ENCODE measurements around the gene RET. TPM values are rescaled to one million over a fixed set of nuclear protein-coding genes. Genes with fewer than 3 reads are reported as not detected.

RET gene
- total and polyA plus RNA-seq, 2 experiments from 2014 or later = 0.50 TPM; not detected in 1

GRCh38 chr10:43070121-43071085 is 6.5 kb upstream of the RET start:
- Histone ChIP-seq H3K27ac (no peak overlapping the region), H3K79me2 (no peaks in the 10 kb centered on the region), H2AFZ (no peak overlapping the region), H3K27me3 (peaks cover 16% of the 10 kb centered on the region), H3K4me3 (no peak overlapping the region), H3K4me2 (no peak overlapping the region), H3K36me3 (replicated peaks; ENCODE audit: insufficient read depth, low read depth) (no peaks in the 10 kb centered on the region), H3K9me3 (ENCODE audit: low read depth) (no peaks in the 10 kb centered on the region), H3K4me1 (ENCODE audit: insufficient read depth) (no peaks in the 10 kb centered on the region), H3K9me2 (replicated peaks; ENCODE audit: insufficient read depth) (no peaks in the 10 kb centered on the region), H4K20me1 (ENCODE audit: insufficient read depth, poor library complexity, severe bottlenecking) (no peaks in the 10 kb centered on the region)
- WGBS (ENCODE audit: low lambda C conversion rate, missing lambda C conversion rate) = 89% methylated on average over 17 of the region's 17 CpGs
- TF ChIP-seq EZH2phosphoT487 (IDR thresholded peaks at IDR 0.05; ENCODE audit: low read depth, severe bottlenecking, unreplicated experiment) = no peak
- TF ChIP-seq CTCF (IDR thresholded peaks at IDR 0.05; ENCODE audit: poor library complexity) = no peak
- no peak for TF ChIP-seq EZH2 (IDR thresholded peaks at IDR 0.05; ENCODE audit: borderline replicate concordance)
- no peak for DNase-seq (ENCODE audit: low spot score)

GRCh38 chr10:43071865-43072650 is 4.8 kb upstream of the RET start:
- H3K4me3 ChIP-seq = no peak overlapping the region
- H3K27me3 ChIP-seq = peaks cover 27% of the 10 kb centered on the region
- no peaks in the 10 kb centered on the region for H3K79me2 ChIP-seq
- no peaks in the 10 kb centered on the region for H3K4me1 ChIP-seq (ENCODE audit: insufficient read depth)
- H3K9me3 ChIP-seq (ENCODE audit: low read depth) = no peaks in the 10 kb centered on the region
- H3K27ac ChIP-seq = no peak overlapping the region
- no peak overlapping the region for H3K4me2 ChIP-seq
- H2AFZ ChIP-seq = no peak overlapping the region
- H4K20me1 ChIP-seq (ENCODE audit: insufficient read depth, poor library complexity, severe bottlenecking) = no peaks in the 10 kb centered on the region
- H3K9me2 ChIP-seq (replicated peaks; ENCODE audit: insufficient read depth) = no peaks in the 10 kb centered on the region
- DNase-seq (ENCODE audit: low spot score) = no peak
- WGBS (ENCODE audit: low lambda C conversion rate, missing lambda C conversion rate) = 85% methylated on average over 18 of the region's 19 CpGs
- TF ChIP-seq EZH2phosphoT487 (IDR thresholded peaks at IDR 0.05; ENCODE audit: low read depth, severe bottlenecking, unreplicated experiment) (no peak), CTCF (IDR thresholded peaks at IDR 0.05; ENCODE audit: poor library complexity) (no peak), EZH2 (IDR thresholded peaks at IDR 0.05; ENCODE audit: borderline replicate concordance) (no peak)
- no peaks in the 10 kb centered on the region for H3K36me3 ChIP-seq (replicated peaks; ENCODE audit: insufficient read depth, low read depth)

GRCh38 chr10:43073191-43073590 is 3.7 kb upstream of the RET start:
- DNase-seq (ENCODE audit: low spot score) = no peak
- peaks cover 34% of the 10 kb centered on the region for H3K27me3 ChIP-seq
- TF ChIP-seq EZH2phosphoT487 (IDR thresholded peaks at IDR 0.05; ENCODE audit: low read depth, severe bottlenecking, unreplicated experiment) = no peak
- no peak for TF ChIP-seq EZH2 (IDR thresholded peaks at IDR 0.05; ENCODE audit: borderline replicate concordance)
- no peak for TF ChIP-seq CTCF (IDR thresholded peaks at IDR 0.05; ENCODE audit: poor library complexity)
- H3K79me2 ChIP-seq = no peaks in the 10 kb centered on the region
- H3K27ac ChIP-seq = no peak overlapping the region
- 95% methylated on average over 3 of the region's 3 CpGs for WGBS (ENCODE audit: low lambda C conversion rate, missing lambda C conversion rate)
- H3K4me2 ChIP-seq = no peak overlapping the region
- H3K4me1 ChIP-seq (ENCODE audit: insufficient read depth) = no peaks in the 10 kb centered on the region
- no peak overlapping the region for H3K4me3 ChIP-seq
- no peak overlapping the region for H2AFZ ChIP-seq
- H4K20me1 ChIP-seq (ENCODE audit: insufficient read depth, poor library complexity, severe bottlenecking) = no peaks in the 10 kb centered on the region
- no peaks in the 10 kb centered on the region for H3K9me2 ChIP-seq (replicated peaks; ENCODE audit: insufficient read depth)
- no peaks in the 10 kb centered on the region for H3K9me3 ChIP-seq (ENCODE audit: low read depth)
- H3K36me3 ChIP-seq (replicated peaks; ENCODE audit: insufficient read depth, low read depth) = no peaks in the 10 kb centered on the region

All from hepatocyte (in vitro differentiated cells).